HK-2 (cell line): ENCODE results near the gene RTL5.

Source experiments
- DNase-seq: peaks from one replicate; pipeline ENCODE4 v3.0.0-alpha.2; 2018; ENCODE audit not compliant: unreplicated experiment

RTL5 gene

DNA sequence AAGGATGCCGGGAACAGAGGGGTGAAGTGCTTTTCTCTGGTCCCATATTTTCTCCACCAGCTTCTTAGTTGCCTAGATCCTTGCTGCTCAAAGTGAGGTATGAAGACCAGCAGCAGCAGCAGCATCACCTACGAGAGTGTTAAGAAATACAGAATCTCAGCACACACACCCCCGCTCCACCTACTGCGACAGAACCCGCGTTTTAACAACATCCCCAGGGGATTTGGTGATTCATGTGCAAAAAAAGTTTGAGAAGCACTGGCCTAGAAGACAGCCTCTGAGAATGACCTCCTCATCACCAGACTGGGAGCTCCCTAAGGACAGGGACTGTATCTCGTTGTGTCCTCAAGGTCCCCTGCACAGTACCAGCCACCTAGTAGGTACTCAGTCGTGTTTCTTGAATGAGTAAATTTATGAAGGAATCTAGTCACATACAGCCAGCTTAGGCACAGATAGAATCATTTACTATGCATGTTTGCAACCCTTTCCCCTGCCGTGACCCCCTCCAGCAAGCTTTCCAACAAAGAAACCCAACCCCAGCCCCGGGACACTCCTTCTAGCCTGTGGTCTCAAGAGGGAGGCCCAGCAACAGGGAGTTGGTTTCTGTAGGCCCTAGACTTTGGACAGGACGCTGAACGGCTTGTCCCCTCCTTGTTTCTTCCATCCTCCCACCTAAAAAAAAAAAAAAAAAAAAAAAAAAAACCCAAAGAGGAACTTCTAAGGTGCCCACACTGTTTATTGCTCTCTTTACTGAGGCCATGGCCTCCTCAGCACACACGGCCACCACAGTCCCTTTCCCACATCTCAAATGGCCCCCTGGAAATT lies 21.5 kb downstream of the RTL5 start:
- DNase-seq: no peak

DNA sequence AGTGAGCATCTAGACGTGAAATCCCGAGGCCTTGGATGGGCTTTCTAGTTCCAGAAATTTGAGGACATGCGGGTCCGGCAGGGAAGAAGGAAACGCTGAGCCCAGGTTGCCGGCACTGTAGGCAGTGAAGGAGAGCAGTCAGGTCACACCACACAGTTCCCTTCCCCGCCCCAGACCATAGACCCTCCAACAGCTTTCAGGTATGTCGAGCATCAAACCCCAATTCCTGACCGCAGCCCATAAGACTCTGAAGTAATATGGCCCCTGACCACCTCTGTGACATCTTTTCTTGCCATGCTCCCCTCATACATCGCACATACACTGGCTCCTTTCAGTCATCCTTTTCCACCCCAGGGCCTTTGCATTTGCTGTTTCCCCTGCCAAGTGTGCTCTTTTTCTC lies 23.0 kb downstream of the RTL5 start:
- no peak for DNase-seq

DNA sequence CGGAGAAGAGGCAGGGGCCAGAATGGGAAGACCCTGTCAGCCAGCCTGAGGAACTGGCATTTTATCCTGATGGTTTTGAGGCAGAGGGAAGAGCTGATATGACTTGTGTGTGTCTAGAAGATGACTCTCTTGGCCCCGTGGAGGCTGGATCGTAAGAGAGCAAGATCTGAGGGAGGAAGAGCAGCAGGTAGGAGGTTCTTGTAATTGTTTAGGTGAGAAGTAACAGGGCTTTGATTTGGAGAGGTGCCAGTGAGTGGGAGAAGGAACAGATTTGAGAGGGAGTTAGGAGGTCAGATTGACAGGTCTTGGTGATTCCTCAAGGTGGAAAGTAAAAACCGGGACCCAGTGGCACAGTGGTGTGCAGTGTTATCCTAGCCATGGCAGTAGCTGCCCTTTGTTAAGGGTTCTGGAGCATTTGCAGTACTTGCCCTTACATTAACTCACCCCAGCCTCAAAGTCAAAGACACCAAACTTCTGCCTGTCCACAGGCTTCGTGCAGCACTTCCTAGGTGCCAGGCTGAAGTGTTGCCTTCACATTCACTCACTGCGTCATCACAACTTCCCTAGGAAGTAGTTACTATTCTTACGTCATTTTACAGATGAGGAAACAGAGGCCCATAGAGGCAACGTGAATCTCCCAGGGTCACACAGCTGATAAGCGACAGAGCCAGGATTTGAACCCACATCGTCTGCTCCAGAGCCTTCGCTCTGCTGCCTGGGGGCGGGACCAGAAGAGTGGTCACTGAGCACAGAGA lies 23.7 kb downstream of the RTL5 start:
- DNase-seq: no peak

DNA sequence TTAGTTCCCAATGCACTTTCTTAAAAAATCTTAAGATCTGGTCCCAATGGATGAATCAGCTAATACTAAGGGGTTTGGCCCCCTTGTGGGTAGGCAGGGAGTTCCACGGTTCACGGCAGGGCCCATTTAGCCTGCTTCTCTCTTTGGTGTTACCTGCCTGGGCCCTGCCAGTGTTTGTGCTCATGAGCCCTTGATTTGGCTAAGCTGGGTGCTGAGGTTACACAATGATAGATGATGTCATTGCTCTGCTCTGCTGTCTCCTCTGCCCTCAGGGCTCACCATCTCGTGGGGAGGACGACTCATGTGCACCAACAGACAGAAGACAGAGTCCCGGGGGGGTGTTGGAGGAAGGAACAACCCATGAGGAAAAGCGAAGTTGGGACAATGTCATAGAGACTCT lies 24.4 kb downstream of the RTL5 start:
- DNase-seq: no peak

DNA sequence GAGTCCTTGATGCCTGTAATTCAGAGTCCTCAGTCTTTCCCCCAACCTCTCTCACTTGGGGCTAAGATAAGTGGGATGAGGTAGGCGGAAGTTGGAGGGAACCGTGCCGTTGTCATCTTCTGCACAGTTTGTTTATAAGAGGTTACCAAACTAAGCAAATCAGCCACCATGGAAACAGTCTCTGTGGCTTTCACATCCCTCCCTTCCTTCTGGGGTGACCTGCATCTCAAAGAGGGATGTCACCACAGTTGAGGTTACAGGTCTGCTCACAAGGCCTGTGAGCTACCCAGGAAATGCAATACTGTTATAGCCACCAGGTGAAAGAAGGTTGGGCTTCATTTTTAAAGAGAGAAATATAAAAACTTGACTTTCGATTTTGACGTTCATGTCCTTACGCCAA lies 26.3 kb downstream of the RTL5 start:
- DNase-seq: no peak

DNA sequence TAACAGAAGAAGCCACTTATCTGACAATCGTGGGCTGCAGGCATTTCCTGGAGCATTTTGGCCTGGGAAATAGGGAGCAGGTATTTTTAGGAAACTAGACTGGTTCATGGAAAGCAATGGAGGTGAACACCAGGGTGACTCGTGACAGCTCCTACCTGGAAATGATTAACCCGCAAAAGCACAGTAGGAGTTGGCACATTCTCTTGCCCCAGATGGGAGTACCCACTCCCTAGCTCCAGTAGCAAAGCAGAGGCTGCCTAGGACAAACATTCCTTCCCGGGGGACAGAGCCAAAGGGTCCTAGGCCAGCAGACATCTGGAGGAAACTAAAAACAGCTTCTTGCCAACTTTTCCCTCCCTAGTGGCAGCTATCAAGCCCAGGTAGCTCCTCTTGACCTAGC lies 29.0 kb downstream of the RTL5 start:
- no peak for DNase-seq

DNA sequence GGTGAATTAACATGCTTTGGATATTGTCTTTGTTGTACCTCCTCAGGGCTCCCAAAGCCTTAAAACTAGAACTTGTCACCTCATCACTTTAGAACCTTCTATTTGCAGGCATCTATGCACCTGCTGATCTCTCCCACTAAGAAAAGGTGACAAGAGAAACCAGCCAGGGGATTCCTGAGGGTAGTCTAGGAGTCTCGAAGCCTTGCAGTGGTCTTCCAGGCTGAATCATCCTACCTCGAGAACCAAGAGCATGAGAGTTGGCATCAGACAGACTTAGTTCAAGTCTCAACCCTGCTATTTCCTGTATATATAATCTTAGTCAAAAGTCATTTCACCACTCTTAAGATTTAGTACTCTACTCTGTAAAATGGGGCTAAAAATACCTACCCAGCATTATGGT lies 29.6 kb downstream of the RTL5 start:
- DNase-seq: no peak

DNA sequence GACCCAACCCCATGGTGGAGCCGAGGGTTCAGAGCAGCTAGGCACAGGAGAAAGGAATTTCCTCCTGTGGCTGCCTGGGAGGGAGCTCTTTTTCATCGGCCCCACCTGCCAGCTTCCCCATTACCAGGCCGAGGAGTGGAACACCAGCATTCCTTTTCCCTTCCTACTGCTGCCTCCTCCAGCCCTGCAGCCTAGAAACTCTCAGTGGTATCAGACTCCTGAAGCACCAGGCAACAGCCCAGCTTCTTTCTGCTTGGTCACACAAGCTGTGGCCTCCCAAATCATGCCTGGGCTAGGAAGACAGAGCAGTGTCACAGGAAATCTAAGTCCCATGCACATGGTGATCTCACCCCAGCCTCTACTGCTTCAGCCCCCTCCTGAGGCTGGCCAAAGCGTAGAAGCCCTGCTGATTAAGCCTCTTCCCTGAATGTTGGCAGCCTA lies 30.1 kb downstream of the RTL5 start:
- DNase-seq: no peak

DNA sequence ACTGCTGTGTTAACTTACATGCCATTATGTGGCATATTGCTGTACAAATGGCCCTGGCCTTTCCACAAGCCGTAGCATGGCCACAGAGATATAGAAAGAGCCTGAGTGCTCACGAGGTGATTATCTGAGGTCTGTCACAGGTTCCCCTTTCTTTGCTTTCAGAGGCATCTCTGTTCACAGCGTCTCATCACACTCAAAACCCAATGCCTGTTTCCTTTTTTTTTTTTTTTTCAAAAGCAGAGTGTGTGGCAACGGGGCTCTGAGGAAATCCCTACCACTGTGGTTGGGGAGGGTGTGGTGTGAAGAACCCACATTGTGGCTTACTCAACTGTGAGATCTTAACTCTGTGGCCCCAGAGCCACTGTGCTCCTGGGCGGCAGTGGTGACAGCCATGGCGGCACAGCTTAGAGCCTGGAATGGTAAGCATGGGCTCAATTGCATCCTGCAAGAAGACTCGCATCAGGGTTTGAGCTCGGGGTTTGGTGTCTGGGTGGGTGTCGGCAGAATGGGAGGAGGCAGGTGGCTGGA lies 30.8 kb downstream of the RTL5 start:
- DNase-seq: no peak

DNA sequence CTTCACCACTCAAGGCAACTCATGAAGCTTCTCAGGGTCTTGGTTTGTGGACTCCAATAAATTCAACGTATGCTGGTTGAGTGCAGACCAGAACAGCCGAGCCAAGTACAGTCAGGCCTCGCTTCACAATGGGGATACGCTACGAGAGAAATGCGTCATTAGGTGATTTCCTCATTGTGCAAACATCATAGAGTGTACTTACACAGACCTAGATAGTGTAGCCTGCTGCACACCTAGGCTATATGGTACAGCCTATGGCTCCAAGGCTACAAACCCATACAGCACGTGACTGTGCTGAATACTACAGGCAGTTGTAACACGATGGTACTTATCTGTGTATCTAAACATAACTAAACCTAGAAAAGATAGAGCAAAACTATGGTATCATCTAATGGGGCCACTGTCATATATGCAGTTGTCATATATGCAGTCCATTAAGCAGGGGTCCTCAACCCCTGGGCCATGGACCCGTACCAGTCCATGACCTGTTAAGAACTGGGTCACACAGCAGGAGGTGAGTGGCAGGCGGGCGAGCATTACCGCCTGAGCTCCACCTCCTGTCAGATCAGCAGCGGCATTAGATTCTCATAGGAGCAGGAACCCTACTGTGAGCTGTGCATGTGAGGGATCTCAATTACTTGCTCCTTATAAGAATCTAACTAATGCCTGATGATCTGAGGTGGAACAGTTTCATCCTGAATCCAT lies 31.5 kb downstream of the RTL5 start:
- DNase-seq: no peak

DNA sequence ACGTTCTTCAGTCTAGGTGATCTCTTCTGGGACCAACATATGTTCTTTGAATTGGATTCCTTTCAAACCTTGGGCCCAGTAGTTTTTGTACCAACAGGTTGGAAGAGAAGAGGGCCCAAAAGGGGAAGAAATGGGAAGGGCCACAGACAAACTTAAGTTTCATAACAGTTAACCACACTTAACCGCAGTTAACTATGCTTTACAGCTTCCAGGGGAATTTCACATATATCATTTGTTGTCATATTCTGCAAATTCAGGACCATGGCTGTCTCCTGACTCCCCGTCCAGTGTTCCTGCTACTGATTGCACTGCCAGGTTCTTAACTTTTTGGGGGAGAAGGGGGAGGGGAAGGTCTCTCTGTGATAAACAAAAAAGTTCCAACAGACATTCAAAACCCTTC lies 34.6 kb downstream of the RTL5 start:
- no peak for DNase-seq

DNA sequence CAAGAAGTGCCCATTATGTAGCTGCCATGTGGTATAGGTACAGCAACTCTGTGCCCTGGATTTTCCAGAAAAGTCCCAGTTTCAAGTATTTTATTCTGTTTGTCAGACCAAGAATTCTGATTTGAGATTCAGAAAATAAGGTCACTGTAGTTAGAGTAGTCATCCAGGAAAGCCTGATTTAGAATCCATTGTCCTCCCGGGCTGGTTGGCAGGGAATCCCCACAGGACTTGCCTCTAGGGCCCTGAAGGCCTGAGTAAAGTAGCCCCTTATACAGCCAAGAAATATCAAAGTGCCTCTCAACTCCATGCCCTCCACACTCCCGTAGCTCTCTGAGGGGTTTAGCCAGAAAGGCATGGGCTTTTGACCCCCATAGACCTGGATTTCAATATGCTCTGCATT lies 36.3 kb downstream of the RTL5 start:
- no peak for DNase-seq

DNA sequence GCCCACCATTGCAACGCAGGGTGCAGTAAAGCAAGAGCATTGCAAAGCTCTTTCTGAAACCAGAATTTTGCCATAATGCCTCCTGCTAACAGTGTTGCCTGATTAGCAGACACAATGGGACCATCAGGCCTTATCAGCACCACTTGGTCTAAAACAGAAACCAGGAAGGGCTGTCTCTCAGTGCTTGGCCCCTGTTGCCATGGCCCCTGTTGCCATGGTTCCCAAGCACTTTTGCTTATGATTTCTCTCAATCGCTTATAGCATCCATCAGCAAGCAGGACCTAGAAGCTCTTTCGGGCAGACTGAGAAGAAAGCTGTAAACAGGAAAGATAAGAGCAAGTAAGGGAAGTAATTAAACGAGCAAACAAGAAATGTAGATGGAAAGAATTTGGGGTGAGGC lies 36.8 kb downstream of the RTL5 start:
- no peak for DNase-seq

DNA sequence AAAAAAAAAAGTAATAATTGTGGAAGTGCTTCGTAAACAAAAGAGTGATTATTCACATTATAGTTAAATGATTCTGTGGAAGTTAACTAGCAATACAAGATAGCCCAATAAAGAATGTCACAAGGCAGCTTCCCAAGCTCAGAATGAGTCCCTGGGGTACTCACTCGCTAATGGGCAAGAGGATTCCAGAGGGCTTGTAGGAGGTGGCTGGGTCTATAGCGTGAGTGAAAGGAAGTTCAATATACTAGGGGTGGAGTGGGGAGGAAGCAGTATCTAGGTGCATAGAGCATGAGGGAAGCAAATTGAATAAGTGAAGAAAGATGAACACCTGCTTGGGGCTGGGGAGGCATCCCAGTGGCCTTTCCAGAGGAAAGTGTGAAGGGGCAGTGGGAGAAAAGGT lies 42.5 kb downstream of the RTL5 start:
- DNase-seq: no peak

DNA sequence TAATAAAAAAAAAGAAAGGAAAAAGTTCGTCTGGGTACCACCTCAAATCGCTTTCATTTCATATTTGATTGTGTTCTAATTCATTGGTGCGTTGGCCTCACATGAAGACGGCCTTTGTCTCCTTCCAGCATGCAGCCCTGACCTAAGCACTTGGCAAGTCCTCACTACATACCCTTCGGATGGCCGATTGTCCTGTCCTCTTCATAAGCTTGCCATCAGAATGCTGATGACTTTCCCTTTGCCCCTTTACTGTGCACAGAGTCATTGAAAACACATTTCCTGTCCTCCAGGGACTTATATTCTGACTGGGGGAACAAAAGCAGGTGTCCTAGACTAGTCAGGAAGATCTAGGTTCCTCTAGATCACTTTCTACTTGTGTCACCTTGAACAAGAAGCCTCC lies 43.0 kb downstream of the RTL5 start:
- DNase-seq: no peak

DNA sequence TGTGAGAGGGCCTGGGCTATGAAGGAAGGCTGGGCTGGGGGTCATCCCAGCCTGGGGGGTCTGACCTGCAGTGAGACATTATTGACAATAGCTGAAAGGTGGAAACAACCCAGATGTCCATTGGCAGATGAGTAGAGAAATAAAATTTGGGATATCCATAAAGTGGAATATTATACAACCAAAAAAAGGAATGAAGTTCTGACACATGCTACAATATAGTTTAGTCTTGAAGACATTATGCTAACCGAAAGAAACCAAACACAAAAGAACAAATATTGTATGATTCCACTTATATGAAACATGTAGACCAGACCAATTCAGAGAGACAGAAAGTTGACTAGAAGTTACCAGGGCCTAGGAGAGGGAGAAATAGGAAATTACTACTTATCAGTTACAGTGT lies 44.7 kb downstream of the RTL5 start:
- DNase-seq: no peak

DNA sequence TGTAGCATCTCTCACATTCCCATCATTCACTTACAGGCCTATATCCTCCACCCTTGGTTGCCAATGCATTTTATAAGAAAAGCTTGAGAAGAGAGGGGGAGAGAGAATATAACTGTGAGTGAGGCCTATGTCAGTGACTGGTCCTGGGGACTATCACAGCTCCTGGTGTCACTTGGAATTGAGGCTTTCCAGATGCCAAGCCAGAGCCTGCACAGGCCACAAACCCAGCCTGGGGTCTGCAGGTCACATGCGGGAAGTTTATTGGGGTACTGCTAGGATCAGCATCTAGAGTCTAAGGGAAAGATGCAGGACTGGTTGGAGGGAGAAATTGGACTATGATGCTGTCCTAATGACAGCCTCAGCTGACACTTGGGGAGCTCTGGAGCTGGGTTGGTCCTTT lies 47.6 kb downstream of the RTL5 start:
- DNase-seq: no peak

DNA sequence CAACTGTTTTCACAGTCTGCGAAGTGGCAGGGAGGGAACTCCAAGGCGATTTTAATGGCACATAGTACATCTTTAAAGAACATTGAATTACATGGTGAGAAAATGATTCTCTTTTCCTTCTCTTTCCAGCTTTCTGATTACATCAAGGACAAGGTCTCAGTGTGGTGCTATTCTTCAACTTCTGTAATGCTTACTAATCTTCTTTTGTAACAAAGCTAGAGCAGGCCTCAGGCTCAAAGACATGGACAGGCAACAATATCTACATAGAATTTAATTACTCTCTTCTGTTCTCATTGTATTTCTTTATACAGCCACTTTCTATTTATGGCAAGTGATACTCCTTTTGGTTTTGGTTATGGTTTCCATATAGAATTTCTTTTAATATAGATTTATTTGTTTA lies 48.4 kb downstream of the RTL5 start:
- no peak for DNase-seq

DNA sequence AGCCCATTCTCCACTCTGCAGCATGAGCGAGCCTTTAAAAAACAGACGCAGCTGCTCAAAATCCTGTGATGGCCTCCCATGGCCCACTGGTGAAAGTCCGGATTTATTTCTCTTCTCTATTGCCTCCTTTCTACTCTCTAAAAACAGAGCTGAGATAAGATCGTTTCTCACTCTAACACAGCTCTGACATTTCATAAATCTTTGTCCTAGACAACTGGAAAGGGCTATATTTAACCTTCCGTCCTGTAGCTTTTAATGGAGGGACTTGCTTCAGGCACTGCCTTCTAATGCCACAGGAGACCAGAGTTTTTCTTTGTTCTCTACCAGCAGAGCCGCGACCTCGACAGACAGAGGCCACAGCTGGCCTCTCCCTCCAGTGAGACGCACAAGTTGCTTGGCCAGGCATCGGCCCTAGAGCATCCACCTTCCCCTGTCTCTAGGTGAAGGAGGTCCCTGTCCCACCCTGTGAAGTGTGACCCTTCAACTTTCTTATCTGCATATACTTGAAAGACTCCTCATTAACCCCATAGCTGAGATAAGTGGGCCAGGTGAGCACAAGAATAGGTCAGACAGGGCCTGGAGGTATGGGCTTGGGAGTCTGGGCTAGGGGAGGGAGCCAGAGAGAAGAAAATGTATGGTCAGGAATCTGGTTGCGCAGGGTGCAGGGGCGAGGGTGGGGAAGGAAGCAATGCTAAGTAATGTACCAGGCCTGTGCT lies 50.0 kb downstream of the RTL5 start:
- DNase-seq: no peak

DNA sequence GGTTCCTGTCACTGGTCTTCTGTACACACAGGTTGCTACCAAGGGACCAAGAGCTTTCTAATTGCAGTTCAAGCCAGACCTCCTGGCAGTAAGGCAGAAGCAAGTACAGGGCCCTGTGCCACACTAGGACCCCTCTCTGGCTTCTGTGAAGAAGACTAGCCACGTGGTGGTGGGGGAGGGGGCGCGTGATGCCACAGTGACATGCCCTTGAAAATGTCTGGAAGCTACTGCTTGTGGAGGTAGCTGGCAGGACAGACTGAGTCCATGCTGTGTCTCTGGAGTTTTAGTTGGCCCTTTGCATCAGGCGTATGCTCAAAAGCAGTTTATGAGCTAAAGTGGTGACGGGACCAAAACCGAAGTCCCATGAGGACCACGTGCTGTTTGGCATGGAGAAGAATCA lies 50.9 kb downstream of the RTL5 start:
- DNase-seq: no peak

DNA sequence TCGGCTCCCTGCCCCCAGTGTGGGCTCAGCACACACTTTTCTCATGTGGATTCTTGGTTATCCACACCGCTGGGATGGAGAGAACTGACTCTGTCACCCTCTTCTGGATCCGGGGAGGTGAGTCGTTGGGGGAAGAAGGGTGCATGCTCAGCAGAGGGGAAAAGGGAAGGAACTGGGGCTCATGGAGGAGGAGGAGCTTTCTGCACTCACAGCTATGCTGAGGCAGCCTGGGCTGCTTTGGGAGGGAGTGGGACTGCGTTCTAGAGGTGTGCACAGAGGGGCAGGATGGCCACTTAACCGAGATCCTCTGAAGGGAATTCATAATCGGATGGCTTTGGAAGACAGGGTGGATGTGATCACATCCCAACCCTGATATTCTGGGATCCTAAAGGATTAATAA lies 51.6 kb downstream of the RTL5 start:
- DNase-seq: no peak

DNA sequence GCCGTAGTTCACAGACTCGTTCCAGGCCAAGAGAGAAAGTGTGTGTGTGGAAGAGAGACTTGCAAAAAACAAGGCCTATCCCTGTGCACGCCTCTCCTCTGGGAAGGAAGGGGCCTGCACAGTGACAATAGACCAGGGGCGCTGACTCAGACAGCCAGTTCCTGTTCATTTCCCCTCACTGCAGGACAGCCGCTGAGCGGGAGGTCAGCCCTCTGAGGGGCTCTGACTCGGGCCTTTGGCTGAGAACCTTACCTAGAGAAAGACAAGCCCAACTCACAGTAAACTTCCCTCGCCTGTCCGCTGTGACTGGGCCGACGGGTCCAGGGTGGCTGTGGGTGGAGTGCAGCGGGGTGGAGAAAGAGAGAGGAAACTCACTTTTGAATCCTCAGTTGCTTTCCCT lies 52.1 kb downstream of the RTL5 start:
- DNase-seq: no peak
